CD4-positive, CD25-positive, alpha-beta regulatory T cell (primary cell): ENCODE data around the gene PCBP2. TPM values are rescaled to one million over a fixed set of nuclear protein-coding genes. Genes with fewer than 3 reads are reported as not detected.

Source experiments
- ATAC-seq, 2 donors: fragments of 150-1000 bp; cut with Tn5 transposase; one replicate each; pipeline ENCODE4 v1.10.0; 2021; ENCODE audit warnings: low read depth in 2 of 2, moderate number of reproducible peaks in 2 of 2, moderate library complexity in 1 of 2
- DNase-seq, 3 donors: peaks; one replicate each; pipeline versions ENCODE4 v3.0.0 to v3.0.0-alpha.2; 2012 to 2022; ENCODE audit warnings: mixed read lengths in 1 of 3
- H3K27ac ChIP-seq: one replicate; pipeline ENCODE4 v1.7.0; 2013; ENCODE audit warnings: mild to moderate bottlenecking, low read length; ENCODE audit not compliant: insufficient read depth, poor library complexity, severe bottlenecking
- H3K27me3 ChIP-seq: one replicate; pipeline ENCODE4 v1.7.0; 2013; ENCODE audit warnings: low read length; ENCODE audit not compliant: control insufficient read depth, insufficient read depth
- H3K36me3 ChIP-seq: one replicate; pipeline ENCODE4 v1.7.0; 2013; ENCODE audit warnings: mild to moderate bottlenecking, low read length, moderate library complexity; ENCODE audit not compliant: control insufficient read depth, insufficient read depth
- H3K4me1 ChIP-seq: 2 replicates; pipeline ENCODE4 v1.7.0; 2013; ENCODE audit warnings: mild to moderate bottlenecking, low read length; ENCODE audit not compliant: insufficient read depth, control insufficient read depth, poor library complexity, severe bottlenecking
- H3K4me3 ChIP-seq: one replicate; pipeline ENCODE4 v1.7.0; 2013; ENCODE audit warnings: low read depth, mild to moderate bottlenecking, low read length, moderate library complexity
- H3K9me3 ChIP-seq, 2 experiments: 1 replicate in 1 of 2; 2 replicates in 1 of 2; pipeline ENCODE4 v1.7.0; 2013; ENCODE audit warnings: low read length in 2 of 2, mild to moderate bottlenecking in 1 of 2, moderate library complexity in 1 of 2; ENCODE audit not compliant: control insufficient read depth in 2 of 2
- H3K27ac Mint-ChIP-seq, 3 donors: one replicate each; pipeline ENCODE4 v1.8.0; 2020 to 2022; ENCODE audit warnings: mild to moderate bottlenecking in 3 of 3, mixed read lengths in 3 of 3, moderate library complexity in 2 of 3
- H3K27me3 Mint-ChIP-seq: one replicate; pipeline ENCODE4 v1.8.0; 2022; ENCODE audit warnings: mild to moderate bottlenecking, mixed read lengths
- H3K36me3 Mint-ChIP-seq: one replicate; pipeline ENCODE4 v1.8.0; 2020; ENCODE audit warnings: mixed read lengths
- H3K4me1 Mint-ChIP-seq, 4 donors: one replicate each; pipeline ENCODE4 v1.8.0; 2020 to 2022; ENCODE audit warnings: mixed read lengths in 4 of 4, mild to moderate bottlenecking in 1 of 4
- H3K4me3 Mint-ChIP-seq, 4 donors: one replicate each; pipeline ENCODE4 v1.8.0; 2020 to 2022; ENCODE audit warnings: mild to moderate bottlenecking in 4 of 4, mixed read lengths in 4 of 4, moderate library complexity in 3 of 4
- H3K9me3 Mint-ChIP-seq, 7 donors: one replicate each; pipeline ENCODE4 v1.8.0; 2020 to 2022; ENCODE audit warnings: mixed read lengths in 7 of 7, mild to moderate bottlenecking in 3 of 7, moderate library complexity in 2 of 7
- polyA plus RNA-seq, 4 donors: library from polyadenylated mRNA; unstranded; fragments of 300-500 nt; fragmentation: Illumina TruSeq; gene quantifications; one replicate each; pipeline ENCODE4 v1.2.3, GENCODE V29; 2021
- total RNA-seq: library from RNA; stranded (reverse); gene quantifications from one replicate; pipeline ENCODE4 v1.2.3, GENCODE V29; 2022

PCBP2 gene
- total and polyA plus RNA-seq, 5 donors from 2014 or later: 113 to 931 (median 136) TPM

GRCh38 chr12:53492188-53492587 is 40.3 kb downstream of the PCBP2 start:
- DNase-seq (peak in 1 of 3 donors; percentile 21), ATAC-seq (no peak)
- Histone ChIP-seq H3K4me3 (peak overlapping the region; percentile 19), H3K36me3 (peaks cover 7% of the 10 kb centered on the region), H3K27ac (peak overlapping the region; percentile 82), H3K27me3 (no peaks in the 10 kb centered on the region), H3K4me1 (peaks cover 18% of the 10 kb centered on the region), H3K9me3 (no peaks in the 10 kb centered on the region)
- Mint-ChIP-seq H3K9me3 (no peaks in the 10 kb centered on the region), H3K4me3 (peak overlapping the region; percentile 78 to 93 (median 88)), H3K36me3 (no peaks in the 10 kb centered on the region), H3K27ac (peak overlapping the region in 2 of 3 donors; percentile 94), H3K4me1 (peaks cover 0 to 42% (median 23%) of the 10 kb centered on the region in 4 donors), H3K27me3 (no peaks in the 10 kb centered on the region)

DNA sequence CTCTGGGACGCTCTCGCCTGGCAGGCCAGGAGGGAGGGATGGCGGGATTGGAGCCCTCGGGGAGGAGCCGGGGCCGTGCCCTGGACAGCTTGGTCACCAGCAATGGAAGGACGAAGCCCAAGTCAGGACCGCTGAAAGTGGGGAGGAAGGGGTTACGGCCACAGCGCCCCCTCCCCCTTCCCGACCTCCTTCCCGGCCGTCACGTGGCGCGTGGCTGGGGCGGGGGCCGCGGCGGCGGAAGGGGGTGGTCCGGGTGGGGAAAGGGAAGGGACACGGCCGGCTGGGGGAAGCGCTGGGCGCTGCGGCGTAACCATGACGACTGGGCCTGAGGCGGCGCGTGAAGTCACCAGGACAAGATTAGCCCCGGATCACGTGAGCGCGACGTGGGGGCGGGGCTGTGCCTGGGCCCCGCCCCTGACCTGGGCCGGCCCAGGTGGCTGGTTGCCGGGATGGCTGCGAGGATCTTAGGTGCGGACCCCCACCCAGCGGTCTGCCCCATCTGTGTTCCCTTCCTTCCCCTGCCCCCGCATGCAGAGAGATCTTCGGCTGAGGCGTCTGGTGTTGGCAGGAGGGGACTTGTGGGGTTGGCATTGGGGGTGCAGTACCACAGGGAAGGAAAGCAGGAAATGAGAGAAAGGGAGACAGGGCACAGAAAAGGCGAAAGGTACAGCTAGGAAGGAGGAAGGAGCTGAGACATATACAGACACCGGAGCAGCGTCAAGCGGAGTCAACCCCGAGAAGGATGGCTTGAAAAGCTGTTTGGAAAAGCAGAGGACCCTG is 41.1 kb downstream of the PCBP2 start:
- Mint-ChIP-seq H3K27ac (peak overlapping the region; percentile 94 to 96 (median 94)), H3K36me3 (no peaks in the 10 kb centered on the region), H3K27me3 (no peaks in the 10 kb centered on the region), H3K4me3 (peak overlapping the region; percentile 85 to 93 (median 90)), H3K9me3 (no peaks in the 10 kb centered on the region), H3K4me1 (peaks cover 0 to 49% (median 25%) of the 10 kb centered on the region in 4 donors)
- Histone ChIP-seq H3K4me1 (peaks cover 24% of the 10 kb centered on the region), H3K27ac (peak overlapping the region; percentile 82), H3K9me3 (no peaks in the 10 kb centered on the region), H3K36me3 (peaks cover 1% of the 10 kb centered on the region), H3K4me3 (peak overlapping the region; percentile 85), H3K27me3 (no peaks in the 10 kb centered on the region)
- DNase-seq (peak; percentile 81 to 87 (median 87)), ATAC-seq (peak; percentile 88 to 95)

DNA sequence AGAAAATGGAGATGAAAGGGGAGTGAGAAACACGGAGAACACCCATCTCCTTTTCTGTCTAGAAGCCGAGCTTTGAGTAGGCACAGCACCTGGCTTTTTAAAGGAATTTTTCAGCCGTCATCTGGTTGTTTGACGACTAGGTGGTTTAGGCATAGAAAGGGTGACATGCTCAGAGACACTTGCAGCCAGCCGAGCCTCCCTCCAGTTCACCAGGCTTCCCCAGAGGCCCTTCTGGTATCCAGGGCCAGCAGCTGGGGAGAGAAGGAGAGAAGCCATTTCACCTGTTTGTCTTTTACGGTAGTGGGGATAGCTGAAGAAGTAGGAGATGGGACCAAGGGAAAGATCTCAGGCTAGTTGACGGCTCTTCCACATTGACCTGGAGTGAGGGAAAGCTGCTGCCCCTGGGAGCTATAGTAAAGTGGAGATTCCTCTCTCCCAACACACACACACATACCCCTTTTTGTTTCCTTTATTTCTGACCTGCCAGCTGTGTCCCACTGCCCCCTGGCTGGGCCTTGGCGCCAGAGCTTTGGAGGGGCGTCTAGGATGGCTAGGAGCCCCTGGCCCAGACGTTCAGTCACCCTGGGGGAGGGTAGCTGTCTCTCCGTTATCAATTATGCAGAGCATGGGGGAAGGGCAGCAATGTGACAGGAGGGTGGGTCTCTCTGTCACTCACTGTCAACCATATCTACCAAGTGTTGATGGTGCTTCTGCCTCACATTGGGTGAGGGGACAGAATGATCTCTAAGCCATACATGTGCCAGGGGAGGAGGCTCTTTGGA is 41.9 kb downstream of the PCBP2 start:
- Mint-ChIP-seq H3K36me3 (no peaks in the 10 kb centered on the region), H3K27me3 (no peaks in the 10 kb centered on the region), H3K9me3 (no peaks in the 10 kb centered on the region), H3K4me1 (peaks cover 0 to 57% (median 29%) of the 10 kb centered on the region in 4 donors), H3K27ac (peak overlapping the region; percentile 94 to 96 (median 94)), H3K4me3 (peak overlapping the region; percentile 85 to 93 (median 90))
- Histone ChIP-seq H3K27me3 (no peaks in the 10 kb centered on the region), H3K4me3 (peak overlapping the region; percentile 85), H3K4me1 (peaks cover 30% of the 10 kb centered on the region), H3K36me3 (no peaks in the 10 kb centered on the region), H3K27ac (peak overlapping the region; percentile 82), H3K9me3 (no peaks in the 10 kb centered on the region)
- no peak for DNase-seq
- no peak for ATAC-seq

DNA sequence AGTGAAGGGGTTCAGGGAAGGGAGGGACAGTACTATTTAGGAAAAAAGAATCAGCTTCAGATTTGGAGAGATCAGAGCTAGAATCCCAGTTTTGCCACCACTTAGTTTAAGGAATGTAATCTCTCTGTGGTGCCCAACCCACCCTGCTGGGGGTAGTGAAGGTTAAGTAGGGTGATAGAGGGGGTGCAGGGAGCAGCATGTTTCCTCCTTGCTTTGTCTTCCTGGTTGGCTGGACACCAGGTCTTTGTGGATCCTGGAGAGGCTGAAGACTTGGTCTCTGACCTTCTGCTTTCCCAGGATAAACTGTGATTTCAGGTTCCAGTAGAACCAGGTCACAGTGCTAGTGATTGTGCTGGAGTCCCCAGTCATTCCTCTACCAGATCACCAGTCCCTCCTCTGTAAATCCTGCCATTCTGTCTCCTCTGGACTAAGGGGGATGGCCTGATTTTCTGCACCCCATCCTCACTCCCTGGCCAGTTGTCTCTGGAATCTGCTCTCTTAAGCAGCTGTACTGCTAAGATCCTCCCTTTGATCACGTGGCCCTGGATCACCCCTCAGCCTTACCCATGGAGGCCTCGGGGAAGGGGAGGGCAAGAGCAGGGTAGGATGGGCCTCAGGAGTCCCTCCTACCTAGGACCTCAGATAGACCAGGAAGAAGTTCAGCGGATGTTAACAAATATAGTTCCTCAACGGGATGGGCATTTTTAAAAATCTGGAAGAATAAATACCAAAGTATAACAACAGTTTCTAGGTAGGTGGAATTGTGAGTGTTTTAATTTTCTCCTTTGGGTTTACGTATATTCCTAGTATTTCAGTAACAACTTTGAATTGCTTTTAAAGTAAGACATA is 44.2 kb downstream of the PCBP2 start:
- DNase-seq (no peak), ATAC-seq (no peak)
- Histone ChIP-seq H3K27me3 (no peaks in the 10 kb centered on the region), H3K36me3 (no peaks in the 10 kb centered on the region), H3K4me3 (no peak overlapping the region), H3K27ac (no peak overlapping the region), H3K9me3 (no peaks in the 10 kb centered on the region), H3K4me1 (peaks cover 46% of the 10 kb centered on the region)
- no peaks in the 10 kb centered on the region for H3K9me3 Mint-ChIP-seq
- H3K4me3 Mint-ChIP-seq: peak overlapping the region in 3 of 4 donors; percentile 53 to 94 (median 76)
- no peaks in the 10 kb centered on the region for H3K27me3 Mint-ChIP-seq
- H3K36me3 Mint-ChIP-seq: no peaks in the 10 kb centered on the region
- peaks cover 0 to 67% (median 37%) of the 10 kb centered on the region in 4 donors for H3K4me1 Mint-ChIP-seq
- H3K27ac Mint-ChIP-seq: peak overlapping the region in 1 of 3 donors; percentile 72

DNA sequence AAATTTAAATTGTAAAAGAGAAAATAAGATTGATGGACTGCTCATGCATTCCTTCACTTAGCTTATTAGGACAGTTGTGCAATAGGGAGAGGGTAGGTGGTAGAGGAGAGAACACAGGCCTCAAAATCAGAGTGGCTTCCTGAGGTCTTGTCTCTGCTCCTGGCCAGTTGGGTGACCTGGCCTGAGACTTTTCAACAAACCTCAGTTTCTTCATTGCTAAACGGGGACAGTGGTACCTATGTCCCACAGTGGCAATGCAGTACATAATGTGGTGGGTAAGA is 44.8 kb downstream of the PCBP2 start:
- peaks cover 50% of the 10 kb centered on the region for H3K4me1 ChIP-seq
- H3K4me3 ChIP-seq: no peak overlapping the region
- no peak for ATAC-seq
- Mint-ChIP-seq H3K9me3 (no peaks in the 10 kb centered on the region), H3K4me3 (peak overlapping the region in 3 of 4 donors; percentile 36 to 94 (median 68)), H3K36me3 (no peaks in the 10 kb centered on the region), H3K4me1 (peaks cover 0 to 72% (median 39%) of the 10 kb centered on the region in 4 donors), H3K27me3 (no peaks in the 10 kb centered on the region), H3K27ac (peak overlapping the region in 1 of 3 donors; percentile 5)
- H3K27ac ChIP-seq: no peak overlapping the region
- no peaks in the 10 kb centered on the region for H3K27me3 ChIP-seq
- DNase-seq: no peak
- H3K9me3 ChIP-seq: no peaks in the 10 kb centered on the region
- no peaks in the 10 kb centered on the region for H3K36me3 ChIP-seq

- Mint-ChIP-seq H3K36me3 (no peaks in the 10 kb centered on the region), H3K27me3 (no peaks in the 10 kb centered on the region), H3K4me1 (peaks cover 0 to 72% (median 39%) of the 10 kb centered on the region in 4 donors), H3K27ac (peak overlapping the region; percentile 55 to 86 (median 60)), H3K9me3 (no peaks in the 10 kb centered on the region), H3K4me3 (peak overlapping the region; percentile 69 to 94 (median 80))
- H3K9me3 ChIP-seq: no peaks in the 10 kb centered on the region
- DNase-seq (no peak), ATAC-seq (no peak)
- H3K4me1 ChIP-seq: peaks cover 51% of the 10 kb centered on the region
- H3K27ac ChIP-seq: no peak overlapping the region
- H3K4me3 ChIP-seq: no peak overlapping the region
- H3K27me3 ChIP-seq: no peaks in the 10 kb centered on the region
- H3K36me3 ChIP-seq: no peaks in the 10 kb centered on the region
Observed at GRCh38 chr12:53497461-53497860, 45.6 kb downstream of the PCBP2 start.

GRCh38 chr12:53498235-53498630 is 46.3 kb downstream of the PCBP2 start:
- Mint-ChIP-seq H3K36me3 (no peaks in the 10 kb centered on the region), H3K27ac (peak overlapping the region; percentile 86 to 90 (median 89)), H3K4me1 (peaks cover 0 to 74% (median 38%) of the 10 kb centered on the region in 4 donors), H3K4me3 (peak overlapping the region; percentile 86 to 94 (median 90)), H3K27me3 (no peaks in the 10 kb centered on the region), H3K9me3 (no peaks in the 10 kb centered on the region)
- Histone ChIP-seq H3K9me3 (no peaks in the 10 kb centered on the region), H3K27me3 (no peaks in the 10 kb centered on the region), H3K27ac (peak overlapping the region; percentile 9), H3K4me3 (peak overlapping the region; percentile 47), H3K4me1 (peaks cover 45% of the 10 kb centered on the region), H3K36me3 (no peaks in the 10 kb centered on the region)
- no peak for DNase-seq
- ATAC-seq: no peak
